HS-5 (cell line): Measurements from ENCODE around the gene AOPEP.
"Not testable (repeated sequence)": the region's sequence is repeated elsewhere in the genome, so short reads cannot be mapped to it uniquely, and the experiment has no call there.

ENCODE experiments used
- DNase-seq: peaks from one replicate; pipeline ENCODE4 v3.0.0-alpha.2; 2012; ENCODE audit warnings: low read depth

AOPEP gene

GRCh38 chr9:94818178-94818541 is 91.7 kb downstream of the AOPEP start:
- no peak for DNase-seq

- no peak for DNase-seq
Measured at GRCh38 chr9:94819161-94819687, 92.7 kb downstream of the AOPEP start.

- DNase-seq, result no peak
Measured at GRCh38 chr9:94821098-94821887, 94.8 kb downstream of the AOPEP start.

- DNase-seq, result no peak
Measured at GRCh38 chr9:94822273-94822672, 95.8 kb downstream of the AOPEP start.

GRCh38 chr9:94823710-94824109 is 97.2 kb downstream of the AOPEP start:
- no peak for DNase-seq

GRCh38 chr9:94824411-94824810 is 97.9 kb downstream of the AOPEP start:
- DNase-seq, result no peak

GRCh38 chr9:94824913-94825610 is 98.6 kb downstream of the AOPEP start:
- DNase-seq, result no peak

- no peak for DNase-seq
Measured at GRCh38 chr9:94825611-94825958, 99.1 kb downstream of the AOPEP start.

- no peak for DNase-seq
Measured at GRCh38 chr9:94826044-94826443, 99.5 kb downstream of the AOPEP start.

GRCh38 chr9:94826644-94827410 is 100.3 kb downstream of the AOPEP start:
- DNase-seq, result no peak

- no peak for DNase-seq
Measured at GRCh38 chr9:94827584-94828304, 101.2 kb downstream of the AOPEP start.

- DNase-seq, result no peak
Measured at GRCh38 chr9:94829380-94830070, 103.0 kb downstream of the AOPEP start.

GRCh38 chr9:94830071-94830604 is 103.6 kb downstream of the AOPEP start:
- not testable (repeated sequence) for DNase-seq

GRCh38 chr9:94833802-94834201 is 107.3 kb downstream of the AOPEP start:
- DNase-seq, result no peak

- DNase-seq, result no peak
Measured at GRCh38 chr9:94837404-94837803, 110.9 kb downstream of the AOPEP start.

GRCh38 chr9:94839398-94839797 is 112.9 kb downstream of the AOPEP start:
- no peak for DNase-seq

GRCh38 chr9:94840738-94841137 is 114.2 kb downstream of the AOPEP start:
- DNase-seq, result no peak

- no peak for DNase-seq
Measured at GRCh38 chr9:94843134-94843533, 116.6 kb downstream of the AOPEP start.

GRCh38 chr9:94846739-94847138 is 120.2 kb downstream of the AOPEP start:
- no peak for DNase-seq

GRCh38 chr9:94847486-94847885 is 121.0 kb downstream of the AOPEP start:
- DNase-seq, result no peak

GRCh38 chr9:94848791-94849190 is 122.3 kb downstream of the AOPEP start:
- DNase-seq, result not testable (repeated sequence)
